ENCODE measurements around the gene MSH4. TPM values are rescaled to one million over a fixed set of nuclear protein-coding genes. Genes with fewer than 3 reads are reported as not detected.
"Not testable (repeated sequence)": the region's sequence is repeated elsewhere in the genome, so short reads cannot be mapped to it uniquely, and the experiment has no call there.

MSH4 gene
- total RNA-seq, 2 experiments from 2014 or later: 0.73 to 0.80 TPM

GRCh38 chr1:75808921-75809320 lies 12.2 kb downstream of the MSH4 start:
- H2AFZ ChIP-seq (ENCODE audit: low read length): no peak overlapping the region
- H4K20me1 ChIP-seq (ENCODE audit: insufficient read depth, low read length): no peaks in the 10 kb centered on the region
- TF ChIP-seq EZH2phosphoT487 (IDR thresholded peaks at IDR 0.05; ENCODE audit: borderline replicate concordance, low read depth, low read length): no peak
- TF ChIP-seq, protein P1, sequence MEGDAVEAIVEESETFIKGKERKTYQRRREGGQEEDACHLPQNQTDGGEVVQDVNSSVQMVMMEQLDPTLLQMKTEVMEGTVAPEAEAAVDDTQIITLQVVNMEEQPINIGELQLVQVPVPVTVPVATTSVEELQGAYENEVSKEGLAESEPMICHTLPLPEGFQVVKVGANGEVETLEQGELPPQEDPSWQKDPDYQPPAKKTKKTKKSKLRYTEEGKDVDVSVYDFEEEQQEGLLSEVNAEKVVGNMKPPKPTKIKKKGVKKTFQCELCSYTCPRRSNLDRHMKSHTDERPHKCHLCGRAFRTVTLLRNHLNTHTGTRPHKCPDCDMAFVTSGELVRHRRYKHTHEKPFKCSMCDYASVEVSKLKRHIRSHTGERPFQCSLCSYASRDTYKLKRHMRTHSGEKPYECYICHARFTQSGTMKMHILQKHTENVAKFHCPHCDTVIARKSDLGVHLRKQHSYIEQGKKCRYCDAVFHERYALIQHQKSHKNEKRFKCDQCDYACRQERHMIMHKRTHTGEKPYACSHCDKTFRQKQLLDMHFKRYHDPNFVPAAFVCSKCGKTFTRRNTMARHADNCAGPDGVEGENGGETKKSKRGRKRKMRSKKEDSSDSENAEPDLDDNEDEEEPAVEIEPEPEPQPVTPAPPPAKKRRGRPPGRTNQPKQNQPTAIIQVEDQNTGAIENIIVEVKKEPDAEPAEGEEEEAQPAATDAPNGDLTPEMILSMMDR (conservative IDR thresholded peaks at IDR 0.05; ENCODE audit: low read length): no peak
- no peaks in the 10 kb centered on the region for H3K4me1 ChIP-seq (ENCODE audit: insufficient read depth, low read length, poor library complexity, severe bottlenecking)
- no peak overlapping the region for H3K4me2 ChIP-seq (ENCODE audit: low read length)
- H3K9me3 ChIP-seq (ENCODE audit: low read length): no peaks in the 10 kb centered on the region
- no peaks in the 10 kb centered on the region for H3K9me2 ChIP-seq (ENCODE audit: insufficient read depth, low read length)
- intact Hi-C loops (cut with micrococcal nuclease; ENCODE audit: unreplicated experiment): no loop called here
- H3K27ac ChIP-seq (ENCODE audit: low read depth, low read length, poor library complexity, severe bottlenecking): no peak overlapping the region
- DNase-seq (ENCODE audit: low spot score): no peak
- H3K79me2 ChIP-seq (ENCODE audit: insufficient read depth, low read depth, low read length): no peaks in the 10 kb centered on the region
- no peak overlapping the region for H3K4me3 ChIP-seq (ENCODE audit: low read depth, low read length, poor library complexity, severe bottlenecking)
- no TSS peak for BruUV-seq (replicated peaks)
- no peaks in the 10 kb centered on the region for H3K36me3 ChIP-seq (ENCODE audit: insufficient read depth, low read length)
- CTCF ChIA-PET (ENCODE audit: unreplicated experiment): no interaction called here
- POLR2A ChIA-PET: interaction anchor here (1.5 kb wide), 1 partner anchor 32 kb away, joined by 4 read pairs; no protein-coding TSS in a partner anchor

GRCh38 chr1:75810113-75810512 lies 13.4 kb downstream of the MSH4 start:
- POLR2A ChIA-PET: interaction anchor here (0.7 kb wide), 2 partner anchors 38 to 649 kb away, joined by 3 to 5 read pairs; no protein-coding TSS in a partner anchor
- H3K9me3 ChIP-seq (ENCODE audit: low read length); H3K4me3 ChIP-seq (ENCODE audit: low read depth, low read length, poor library complexity, severe bottlenecking); H3K4me2 ChIP-seq (ENCODE audit: low read length); H3K27ac ChIP-seq (ENCODE audit: low read depth, low read length, poor library complexity, severe bottlenecking); intact Hi-C loops (cut with micrococcal nuclease; ENCODE audit: unreplicated experiment); H3K36me3 ChIP-seq (ENCODE audit: insufficient read depth, low read length); H2AFZ ChIP-seq (ENCODE audit: low read length); H3K79me2 ChIP-seq (ENCODE audit: insufficient read depth, low read depth, low read length); BruUV-seq (replicated peaks); DNase-seq (ENCODE audit: low spot score); H3K9me2 ChIP-seq (ENCODE audit: insufficient read depth, low read length); H3K4me1 ChIP-seq (ENCODE audit: insufficient read depth, low read length, poor library complexity, severe bottlenecking); H4K20me1 ChIP-seq (ENCODE audit: insufficient read depth, low read length); CTCF ChIA-PET (ENCODE audit: unreplicated experiment): not testable (repeated sequence)

- ChIA-PET POLR2A (no interaction called here), CTCF (ENCODE audit: unreplicated experiment) (no interaction called here)
- no peaks in the 10 kb centered on the region for H3K9me2 ChIP-seq (ENCODE audit: insufficient read depth, low read length)
- H3K4me2 ChIP-seq (ENCODE audit: low read length): no peak overlapping the region
- BruUV-seq (replicated peaks): no TSS peak
- H3K36me3 ChIP-seq (ENCODE audit: insufficient read depth, low read length): no peaks in the 10 kb centered on the region
- intact Hi-C loops (cut with micrococcal nuclease; ENCODE audit: unreplicated experiment): no loop called here
- TF ChIP-seq, protein P1 (conservative IDR thresholded peaks at IDR 0.05; ENCODE audit: low read length): no peak
- no peak for TF ChIP-seq EZH2phosphoT487 (IDR thresholded peaks at IDR 0.05; ENCODE audit: borderline replicate concordance, low read depth, low read length)
- H3K4me3 ChIP-seq (ENCODE audit: low read depth, low read length, poor library complexity, severe bottlenecking): no peak overlapping the region
- H4K20me1 ChIP-seq (ENCODE audit: insufficient read depth, low read length): no peaks in the 10 kb centered on the region
- no peak overlapping the region for H2AFZ ChIP-seq (ENCODE audit: low read length)
- H3K9me3 ChIP-seq (ENCODE audit: low read length): no peaks in the 10 kb centered on the region
- H3K27ac ChIP-seq (ENCODE audit: low read depth, low read length, poor library complexity, severe bottlenecking): no peak overlapping the region
- DNase-seq (ENCODE audit: low spot score): no peak
- no peaks in the 10 kb centered on the region for H3K4me1 ChIP-seq (ENCODE audit: insufficient read depth, low read length, poor library complexity, severe bottlenecking)
- no peaks in the 10 kb centered on the region for H3K79me2 ChIP-seq (ENCODE audit: insufficient read depth, low read depth, low read length)
These were observed 14.7 kb downstream of the MSH4 start for GRCh38 chr1:75811211-75811981.
